Mucosa of rectum (tissue), 2 donors: Measurements from ENCODE around the gene FAM117B.
"Not testable (repeated sequence)": the region's sequence is repeated elsewhere in the genome, so short reads cannot be mapped to it uniquely, and the experiment has no call there.

Source experiments
- H3K27ac ChIP-seq, 2 donors: one replicate each; pipeline ENCODE4 v1.7.0; 2013; ENCODE audit warnings: inconsistent platforms in 2 of 2, low read depth in 2 of 2, low read length in 2 of 2
- H3K27me3 ChIP-seq, 2 donors: one replicate each; pipeline ENCODE4 v1.7.0; 2013; ENCODE audit warnings: low read length in 2 of 2; ENCODE audit not compliant: control insufficient read depth in 2 of 2, insufficient read depth in 2 of 2
- H3K36me3 ChIP-seq, 2 donors: one replicate each; pipeline ENCODE4 v1.7.0; 2013; ENCODE audit warnings: low read length in 2 of 2; ENCODE audit not compliant: control insufficient read depth in 2 of 2, insufficient read depth in 2 of 2
- H3K4me1 ChIP-seq, 2 donors: one replicate each; pipeline ENCODE4 v1.7.0; 2013; ENCODE audit warnings: low read length in 2 of 2, mild to moderate bottlenecking in 1 of 2; ENCODE audit not compliant: control insufficient read depth in 2 of 2, insufficient read depth in 2 of 2
- H3K4me3 ChIP-seq, 2 donors: one replicate each; pipeline ENCODE4 v1.7.0; 2013; ENCODE audit warnings: low read length in 2 of 2
- H3K9ac ChIP-seq, 2 donors: one replicate each; pipeline ENCODE4 v1.7.0; 2013; ENCODE audit warnings: low read length in 2 of 2, low read depth in 1 of 2, mild to moderate bottlenecking in 1 of 2
- H3K9me3 ChIP-seq, 2 donors: one replicate each; pipeline ENCODE4 v1.7.0; 2013; ENCODE audit warnings: low read length in 2 of 2; ENCODE audit not compliant: control insufficient read depth in 2 of 2
- donor health status: healthy.
- donor health status: Normal muscosa, but diverticular disease.

FAM117B gene

GRCh38 chr2:202693503-202693902, 58.7 kb downstream of the FAM117B start:
- Histone ChIP-seq H3K4me3 (no peak overlapping the region), H3K27ac (no peak overlapping the region), H3K27me3 (no peaks in the 10 kb centered on the region), H3K9ac (no peak overlapping the region), H3K9me3 (no peaks in the 10 kb centered on the region), H3K4me1 (no peaks in the 10 kb centered on the region), H3K36me3 (no peaks in the 10 kb centered on the region)

- H3K9ac ChIP-seq, result no peak overlapping the region
- no peak overlapping the region for H3K4me3 ChIP-seq
- H3K27ac ChIP-seq, result no peak overlapping the region
- H3K9me3 ChIP-seq, result no peaks in the 10 kb centered on the region
- H3K36me3 ChIP-seq, result no peaks in the 10 kb centered on the region
- no peaks in the 10 kb centered on the region for H3K4me1 ChIP-seq
- H3K27me3 ChIP-seq, result no peaks in the 10 kb centered on the region
Measured at GRCh38 chr2:202695166-202695565, 60.4 kb downstream of the FAM117B start.

- H3K27ac ChIP-seq, result no peak overlapping the region
- no peak overlapping the region for H3K4me3 ChIP-seq
Measured at GRCh38 chr2:202700075-202700901, 65.5 kb downstream of the FAM117B start.

GRCh38 chr2:202703091-202703490, 68.3 kb downstream of the FAM117B start:
- H3K27me3 ChIP-seq, result no peaks in the 10 kb centered on the region
- no peak overlapping the region for H3K27ac ChIP-seq
- H3K4me1 ChIP-seq, result no peaks in the 10 kb centered on the region
- H3K9me3 ChIP-seq, result no peaks in the 10 kb centered on the region
- H3K4me3 ChIP-seq, result no peak overlapping the region
- no peaks in the 10 kb centered on the region for H3K36me3 ChIP-seq
- H3K9ac ChIP-seq, result no peak overlapping the region

More at GRCh38 chr2:202700075-202700901, 65.5 kb downstream of the FAM117B start:
- Histone ChIP-seq H3K36me3 (no peaks in the 10 kb centered on the region), H3K9ac (no peak overlapping the region), H3K4me1 (no peaks in the 10 kb centered on the region), H3K27me3 (no peaks in the 10 kb centered on the region), H3K9me3 (no peaks in the 10 kb centered on the region)

GRCh38 chr2:202704248-202704647, 69.5 kb downstream of the FAM117B start:
- Histone ChIP-seq H3K9me3 (no peaks in the 10 kb centered on the region), H3K36me3 (no peaks in the 10 kb centered on the region), H3K9ac (no peak overlapping the region), H3K27ac (no peak overlapping the region), H3K27me3 (no peaks in the 10 kb centered on the region), H3K4me3 (no peak overlapping the region), H3K4me1 (no peaks in the 10 kb centered on the region)

- H3K27ac ChIP-seq, result no peak overlapping the region
- H3K4me3 ChIP-seq, result no peak overlapping the region
- no peak overlapping the region for H3K9ac ChIP-seq
- no peaks in the 10 kb centered on the region for H3K36me3 ChIP-seq
- H3K9me3 ChIP-seq, result no peaks in the 10 kb centered on the region
- no peaks in the 10 kb centered on the region for H3K27me3 ChIP-seq
- H3K4me1 ChIP-seq, result no peaks in the 10 kb centered on the region
Measured at GRCh38 chr2:202705446-202706020, 70.8 kb downstream of the FAM117B start.

GRCh38 chr2:202714971-202715935, 80.5 kb downstream of the FAM117B start:
- H3K27me3 ChIP-seq, H3K4me3 ChIP-seq, H3K9ac ChIP-seq, H3K27ac ChIP-seq, H3K9me3 ChIP-seq, H3K4me1 ChIP-seq, H3K36me3 ChIP-seq: not testable (repeated sequence)

GRCh38 chr2:202716114-202716718, 81.4 kb downstream of the FAM117B start:
- no peak overlapping the region for H3K4me3 ChIP-seq
- H3K36me3 ChIP-seq, result no peaks in the 10 kb centered on the region
- H3K27ac ChIP-seq, result no peak overlapping the region
- H3K27me3 ChIP-seq, result no peaks in the 10 kb centered on the region
- H3K4me1 ChIP-seq, result no peaks in the 10 kb centered on the region
- peaks cover 0 to 2% of the 10 kb centered on the region in 2 donors for H3K9me3 ChIP-seq
- H3K9ac ChIP-seq, result no peak overlapping the region

- H3K27me3 ChIP-seq, result no peaks in the 10 kb centered on the region
- H3K4me3 ChIP-seq, result no peak overlapping the region
- H3K4me1 ChIP-seq, result no peaks in the 10 kb centered on the region
- no peaks in the 10 kb centered on the region for H3K36me3 ChIP-seq
- no peak overlapping the region for H3K27ac ChIP-seq
- H3K9me3 ChIP-seq, result peaks cover 0 to 2% of the 10 kb centered on the region in 2 donors
- no peak overlapping the region for H3K9ac ChIP-seq
Measured at GRCh38 chr2:202716953-202717597, 82.3 kb downstream of the FAM117B start.
